ENCODE results near the gene FLT1. TPM values are rescaled to one million over a fixed set of nuclear protein-coding genes. Genes with fewer than 3 reads are reported as not detected.

FLT1 gene
- total RNA-seq, 1 experiment from 2014 or later: not detected

GRCh38 chr13:28421676-28422410 is 73.1 kb downstream of the FLT1 start:
- Mint-ChIP-seq H3K4me3 (ENCODE audit: low read depth, unreplicated experiment) (no peak overlapping the region), H3K36me3 (ENCODE audit: insufficient read depth, unreplicated experiment) (no peaks in the 10 kb centered on the region), H3K9me3 (ENCODE audit: low read depth, unreplicated experiment) (no peaks in the 10 kb centered on the region), H3K27ac (ENCODE audit: unreplicated experiment) (no peak overlapping the region), H3K27me3 (ENCODE audit: unreplicated experiment) (peaks cover 21% of the 10 kb centered on the region), H3K4me1 (ENCODE audit: low read depth, unreplicated experiment) (no peaks in the 10 kb centered on the region)
- TF ChIP-seq CTCF (IDR thresholded peaks at IDR 0.05; ENCODE audit: unreplicated experiment): no peak
- BruUV-seq (replicated peaks): no TSS peak
- CTCF ChIA-PET: no interaction called here
- no peak for DNase-seq
- intact Hi-C loops (cut with micrococcal nuclease; ENCODE audit: unreplicated experiment): no loop called here

- BruUV-seq (replicated peaks): no TSS peak
- intact Hi-C loops (cut with micrococcal nuclease; ENCODE audit: unreplicated experiment): no loop called here
- no peak for TF ChIP-seq CTCF (IDR thresholded peaks at IDR 0.05; ENCODE audit: unreplicated experiment)
- H3K36me3 Mint-ChIP-seq (ENCODE audit: insufficient read depth, unreplicated experiment): no peaks in the 10 kb centered on the region
- CTCF ChIA-PET: no interaction called here
- H3K9me3 Mint-ChIP-seq (ENCODE audit: low read depth, unreplicated experiment): no peaks in the 10 kb centered on the region
- no peak overlapping the region for H3K4me3 Mint-ChIP-seq (ENCODE audit: low read depth, unreplicated experiment)
- no peak for DNase-seq
- peaks cover 12% of the 10 kb centered on the region for H3K27me3 Mint-ChIP-seq (ENCODE audit: unreplicated experiment)
- no peak overlapping the region for H3K27ac Mint-ChIP-seq (ENCODE audit: unreplicated experiment)
- H3K4me1 Mint-ChIP-seq (ENCODE audit: low read depth, unreplicated experiment): no peaks in the 10 kb centered on the region
Measured at GRCh38 chr13:28420704-28421103, 74.2 kb downstream of the FLT1 start.

- Mint-ChIP-seq H3K36me3 (ENCODE audit: insufficient read depth, unreplicated experiment) (no peaks in the 10 kb centered on the region), H3K4me1 (ENCODE audit: low read depth, unreplicated experiment) (no peaks in the 10 kb centered on the region), H3K4me3 (ENCODE audit: low read depth, unreplicated experiment) (no peak overlapping the region), H3K9me3 (ENCODE audit: low read depth, unreplicated experiment) (no peaks in the 10 kb centered on the region), H3K27me3 (ENCODE audit: unreplicated experiment) (peaks cover 12% of the 10 kb centered on the region), H3K27ac (ENCODE audit: unreplicated experiment) (no peak overlapping the region)
- CTCF ChIA-PET: no interaction called here
- no peak for TF ChIP-seq CTCF (IDR thresholded peaks at IDR 0.05; ENCODE audit: unreplicated experiment)
- intact Hi-C loops (cut with micrococcal nuclease; ENCODE audit: unreplicated experiment): no loop called here
- no TSS peak for BruUV-seq (replicated peaks)
- DNase-seq: no peak
Measured at GRCh38 chr13:28415994-28416421, 78.9 kb downstream of the FLT1 start.

- BruUV-seq (replicated peaks): no TSS peak
- no peaks in the 10 kb centered on the region for H3K4me1 Mint-ChIP-seq (ENCODE audit: low read depth, unreplicated experiment)
- CTCF ChIA-PET: no interaction called here
- H3K4me3 Mint-ChIP-seq (ENCODE audit: low read depth, unreplicated experiment): no peak overlapping the region
- peaks cover 12% of the 10 kb centered on the region for H3K27me3 Mint-ChIP-seq (ENCODE audit: unreplicated experiment)
- intact Hi-C loops (cut with micrococcal nuclease; ENCODE audit: unreplicated experiment): no loop called here
- H3K36me3 Mint-ChIP-seq (ENCODE audit: insufficient read depth, unreplicated experiment): no peaks in the 10 kb centered on the region
- H3K27ac Mint-ChIP-seq (ENCODE audit: unreplicated experiment): no peak overlapping the region
- TF ChIP-seq CTCF (IDR thresholded peaks at IDR 0.05; ENCODE audit: unreplicated experiment): no peak
- no peak for DNase-seq
- H3K9me3 Mint-ChIP-seq (ENCODE audit: low read depth, unreplicated experiment): no peaks in the 10 kb centered on the region
Measured at GRCh38 chr13:28413999-28414398, 80.9 kb downstream of the FLT1 start.

Measured in Calu3 (cell line).